GM12878 (cell line): ENCODE results near the gene C17orf113.

Experiments
- CHD4 ChIP-seq: fragments of 200-600 bp; sonication (generic); IDR thresholded peaks from 2 replicates; pipeline ENCODE4 v1.6.1; 2016; ENCODE audit warnings: mild to moderate bottlenecking
- CTCF ChIP-seq, 3 experiments: IDR thresholded peaks in 2 of 3; conservative IDR thresholded peaks in 1 of 3; 2 replicates each; pipeline ENCODE4 v1.5.1; 2011; ENCODE audit warnings: low read depth in 3 of 3, low read length in 3 of 3, mild to moderate bottlenecking in 3 of 3, control low read depth in 2 of 3, moderate library complexity in 2 of 3, inconsistent platforms in 1 of 3, mixed read lengths in 1 of 3; ENCODE audit not compliant: control insufficient read depth in 2 of 3, insufficient read depth in 1 of 3; ENCODE audit errors: extremely low read depth in 1 of 3
- POLR2A ChIP-seq: IDR thresholded peaks from 2 replicates; pipeline ENCODE4 v1.6.1; 2011; ENCODE audit warnings: low read depth, mild to moderate bottlenecking, low read length
- POLR2AphosphoS5 ChIP-seq: IDR thresholded peaks from 2 replicates; pipeline ENCODE4 v1.6.1; 2011; ENCODE audit warnings: mild to moderate bottlenecking, low read length, inconsistent platforms

- TF ChIP-seq POLR2A (no peak), CHD4 (no peak), CTCF (IDR thresholded peaks at IDR 0.05 in 2 of 3, conservative IDR thresholded peaks at IDR 0.05 in 1 of 3; ENCODE audit: control insufficient read depth in 2 of 3, extremely low read depth in 1 of 3, insufficient read depth in 1 of 3, low read depth in 3 of 3, low read length in 3 of 3) (no peak), POLR2AphosphoS5 (no peak)
These were observed 42.5 kb upstream of the C17orf113 start for GRCh38 chr17:42092939-42093338.
